ENCODE results near the gene RNF19B.

GRCh38 chr1:32988665-32989064 lies 24.1 kb upstream of the RNF19B start:
- TF ChIP-seq CTCF (IDR thresholded peaks at IDR 0.05) = no peak
- no peak for TF ChIP-seq POLR2A (IDR thresholded peaks at IDR 0.05)

Measured in body of pancreas (tissue), 4 donors.